Naive thymus-derived CD4-positive, alpha-beta T cell (primary cell): Measurements from ENCODE around the gene SKAP1. TPM values are rescaled to one million over a fixed set of nuclear protein-coding genes. Genes with fewer than 3 reads are reported as not detected.
"Not testable (repeated sequence)": the region's sequence is repeated elsewhere in the genome, so short reads cannot be mapped to it uniquely, and the experiment has no call there.

Experiments
- ATAC-seq: fragments of 150-1000 bp; cut with Tn5 transposase; 2 replicates; pipeline ENCODE4 v1.10.0; 2021; ENCODE audit warnings: mild to moderate bottlenecking, moderate library complexity
- CTCF ChIA-PET: fragments of 350-600 bp; sonication (Branson Sonifier 250); formaldehyde crosslinking; loops from one replicate; lab custom pipeline; 2021; ENCODE audit warnings: antibody characterized with exemption; lab: Charles Lee
- POLR2A ChIA-PET: fragments of 350-600 bp; sonication (Branson Sonifier 250); formaldehyde crosslinking; loops from one replicate; lab custom pipeline; 2021; ENCODE audit warnings: antibody characterized with exemption, inconsistent platforms; lab: Charles Lee
- DNase-seq, 9 donors: peaks; one replicate each; pipeline versions ENCODE4 v3.0.0 to v3.0.0-alpha.2; 2020 to 2022; ENCODE audit warnings: mixed read lengths in 1 of 9
- H3K27ac ChIP-seq: one replicate; pipeline ENCODE4 v1.7.0; 2013; ENCODE audit warnings: mild to moderate bottlenecking, low read depth, low read length, moderate library complexity
- H3K27me3 ChIP-seq, 2 donors: one replicate each; pipeline ENCODE4 v1.7.0; 2013; ENCODE audit warnings: low read length in 2 of 2, mild to moderate bottlenecking in 2 of 2, moderate library complexity in 2 of 2; ENCODE audit not compliant: control insufficient read depth in 2 of 2, insufficient read depth in 2 of 2
- H3K36me3 ChIP-seq, 3 experiments: 1 replicate in 2 of 3; 2 replicates in 1 of 3; pipeline ENCODE4 v1.7.0; 2013; ENCODE audit warnings: low read length in 3 of 3, mild to moderate bottlenecking in 3 of 3, moderate library complexity in 1 of 3; ENCODE audit not compliant: insufficient read depth in 3 of 3, control insufficient read depth in 2 of 3
- H3K4me1 ChIP-seq, 2 donors: one replicate each; pipeline ENCODE4 v1.7.0; 2013; ENCODE audit warnings: low read length in 2 of 2, mild to moderate bottlenecking in 2 of 2, moderate library complexity in 1 of 2; ENCODE audit not compliant: control insufficient read depth in 2 of 2, insufficient read depth in 2 of 2
- H3K4me3 ChIP-seq: 2 replicates; pipeline ENCODE4 v1.7.0; 2013; ENCODE audit warnings: mild to moderate bottlenecking, low read length
- H3K9me3 ChIP-seq, 3 experiments: 1 replicate in 2 of 3; 2 replicates in 1 of 3; pipeline ENCODE4 v1.7.0; 2013; ENCODE audit warnings: low read length in 3 of 3; ENCODE audit not compliant: control insufficient read depth in 2 of 3
- H3K27ac Mint-ChIP-seq, 9 donors: one replicate each; pipeline ENCODE4 v1.8.0; 2020 to 2022; ENCODE audit warnings: mixed read lengths in 9 of 9, mild to moderate bottlenecking in 8 of 9, moderate library complexity in 5 of 9, inconsistent platforms in 2 of 9
- H3K27me3 Mint-ChIP-seq, 5 donors: one replicate each; pipeline ENCODE4 v1.8.0; 2021 to 2022; ENCODE audit warnings: mixed read lengths in 5 of 5, mild to moderate bottlenecking in 1 of 5
- H3K36me3 Mint-ChIP-seq, 5 donors: one replicate each; pipeline ENCODE4 v1.8.0; 2020 to 2022; ENCODE audit warnings: mixed read lengths in 5 of 5, mild to moderate bottlenecking in 3 of 5, inconsistent platforms in 1 of 5
- H3K4me1 Mint-ChIP-seq, 7 donors: one replicate each; pipeline ENCODE4 v1.8.0; 2020 to 2022; ENCODE audit warnings: mixed read lengths in 7 of 7, mild to moderate bottlenecking in 3 of 7, inconsistent platforms in 1 of 7
- H3K4me3 Mint-ChIP-seq, 10 donors: one replicate each; pipeline ENCODE4 v1.8.0; 2020 to 2022; ENCODE audit warnings: mild to moderate bottlenecking in 10 of 10, mixed read lengths in 10 of 10, moderate library complexity in 6 of 10, inconsistent platforms in 2 of 10
- H3K9me3 Mint-ChIP-seq, 11 donors: one replicate each; pipeline ENCODE4 v1.8.0; 2020 to 2022; ENCODE audit warnings: mixed read lengths in 11 of 11, mild to moderate bottlenecking in 4 of 11, inconsistent platforms in 1 of 11, moderate library complexity in 1 of 11
- intact Hi-C, 2 donors: fragments of 100-400 bp; cut with micrococcal nuclease; formaldehyde crosslinking; loops; one replicate each; pipeline ENCODE4 v1.15.1; 2023
- polyA plus RNA-seq, 2 donors: library from polyadenylated mRNA; unstranded; fragments of 300-500 nt; fragmentation: Illumina TruSeq; gene quantifications; one replicate each; pipeline ENCODE4 v1.2.3, GENCODE V29; 2021
- total RNA-seq, 6 experiments: library from RNA in 5 of 6; stranded (reverse) in 5 of 6; gene quantifications; 1 replicate in 5 of 6; 2 replicates in 1 of 6; pipeline ENCODE4 v1.2.3 and lab custom pipeline; 2021 to 2026

The SKAP1 gene
- total and polyA plus RNA-seq, 7 experiments from 2014 or later, result 99.3 to 289 (median 109) TPM

DNA sequence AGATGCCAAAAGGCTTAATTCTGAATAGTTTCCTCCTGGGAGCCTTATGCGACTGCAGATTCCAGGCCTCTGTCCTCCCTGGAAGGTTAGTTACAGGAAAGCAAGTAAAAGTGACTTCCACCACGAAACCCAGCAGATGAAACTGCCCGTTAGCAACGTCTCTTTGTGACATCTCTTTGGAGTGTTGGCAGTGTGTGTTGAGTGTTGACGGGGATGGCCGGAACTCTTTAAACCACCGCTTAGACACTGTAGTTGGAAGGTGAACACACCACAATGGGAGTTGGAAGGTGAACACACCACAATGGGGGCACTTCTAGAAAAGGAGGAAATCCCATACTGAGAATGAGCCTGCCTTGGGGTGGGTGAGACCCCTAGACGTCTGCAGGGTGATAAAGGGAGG, 858 bp downstream of the SKAP1 start:
- Mint-ChIP-seq H3K4me1 (peaks cover 47 to 92% (median 75%) of the 10 kb centered on the region in 7 donors), H3K27me3 (no peaks in the 10 kb centered on the region), H3K9me3 (no peaks in the 10 kb centered on the region), H3K27ac (peak overlapping the region; percentile 91 to 99 (median 98)), H3K36me3 (peaks cover 0 to 26% (median 4%) of the 10 kb centered on the region in 5 donors), H3K4me3 (peak overlapping the region; percentile 90 to 100 (median 98))
- H3K9me3 ChIP-seq, result no peaks in the 10 kb centered on the region
- peak in 4 of 9 donors; percentile 33 to 49 (median 40) for DNase-seq
- intact Hi-C loops, result loop anchor here (1.0 to 5.0 kb wide), 5 partner anchors 12 to 382 kb away; partner anchors contain the start of gene NFE2L1 (in 1 of the 2)
- no peaks in the 10 kb centered on the region for H3K27me3 ChIP-seq
- H3K36me3 ChIP-seq, result peaks cover 0 to 7% (median 0%) of the 10 kb centered on the region in 3 experiments
- ATAC-seq, result peak; percentile 43
- peak overlapping the region; percentile 97 for H3K27ac ChIP-seq
- ChIA-PET CTCF (no interaction called here), POLR2A (interaction anchor here (0.6 to 2.7 kb wide), 7 partner anchors 8 to 380 kb away, joined by 3 to 36 read pairs (median 4); no protein-coding TSS in a partner anchor)
- H3K4me3 ChIP-seq, result peak overlapping the region; percentile 92
- peaks cover 36 to 52% of the 10 kb centered on the region in 2 donors for H3K4me1 ChIP-seq

DNA sequence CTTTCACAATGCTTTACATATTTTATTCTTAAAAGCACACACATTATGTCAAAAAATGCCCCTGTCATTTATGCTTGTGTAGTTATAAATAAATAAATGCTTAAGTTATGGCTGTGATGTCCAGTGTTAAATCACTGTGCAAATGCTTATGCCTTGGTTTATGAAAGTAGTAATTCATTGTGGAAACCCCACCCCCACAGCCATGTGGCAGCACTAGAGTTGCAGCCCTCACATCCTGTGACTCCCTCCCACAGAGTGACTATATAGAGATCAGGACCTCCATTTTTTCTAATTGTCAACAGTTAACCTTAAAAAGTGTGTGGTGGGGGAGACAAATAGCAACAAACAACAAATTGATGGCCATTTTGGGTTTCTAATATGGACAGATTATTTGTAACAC, 2.4 kb downstream of the SKAP1 start:
- CTCF ChIA-PET, result interaction anchor here (1.0 to 1.4 kb wide), 6 partner anchors 12 to 36 kb away, joined by 3 to 7 read pairs (median 4); no protein-coding TSS in a partner anchor
- Mint-ChIP-seq H3K9me3 (no peaks in the 10 kb centered on the region), H3K4me3 (peak overlapping the region; percentile 90 to 100 (median 98)), H3K27me3 (no peaks in the 10 kb centered on the region), H3K27ac (peak overlapping the region; percentile 91 to 99 (median 98)), H3K36me3 (peaks cover 0 to 28% (median 7%) of the 10 kb centered on the region in 5 donors), H3K4me1 (peaks cover 52 to 91% (median 74%) of the 10 kb centered on the region in 7 donors)
- ATAC-seq (peak; percentile 81), DNase-seq (peak in 8 of 9 donors; percentile 55 to 77 (median 66))
- peaks cover 0 to 7% (median 0%) of the 10 kb centered on the region in 3 experiments for H3K36me3 ChIP-seq
- POLR2A ChIA-PET, result interaction anchor here (1.1 to 2.7 kb wide), 7 partner anchors 8 to 27 kb away, joined by 3 to 36 read pairs (median 7); no protein-coding TSS in a partner anchor
- intact Hi-C loops, result loop anchor here (1.0 to 5.0 kb wide), 4 partner anchors 15 to 380 kb away; partner anchors contain the start of gene NFE2L1 (in 1 of the 2)
- no peaks in the 10 kb centered on the region for H3K27me3 ChIP-seq
- peak overlapping the region; percentile 97 for H3K27ac ChIP-seq
- H3K9me3 ChIP-seq, result no peaks in the 10 kb centered on the region
- peak overlapping the region; percentile 92 for H3K4me3 ChIP-seq
- H3K4me1 ChIP-seq, result peaks cover 36 to 47% of the 10 kb centered on the region in 2 donors

DNA sequence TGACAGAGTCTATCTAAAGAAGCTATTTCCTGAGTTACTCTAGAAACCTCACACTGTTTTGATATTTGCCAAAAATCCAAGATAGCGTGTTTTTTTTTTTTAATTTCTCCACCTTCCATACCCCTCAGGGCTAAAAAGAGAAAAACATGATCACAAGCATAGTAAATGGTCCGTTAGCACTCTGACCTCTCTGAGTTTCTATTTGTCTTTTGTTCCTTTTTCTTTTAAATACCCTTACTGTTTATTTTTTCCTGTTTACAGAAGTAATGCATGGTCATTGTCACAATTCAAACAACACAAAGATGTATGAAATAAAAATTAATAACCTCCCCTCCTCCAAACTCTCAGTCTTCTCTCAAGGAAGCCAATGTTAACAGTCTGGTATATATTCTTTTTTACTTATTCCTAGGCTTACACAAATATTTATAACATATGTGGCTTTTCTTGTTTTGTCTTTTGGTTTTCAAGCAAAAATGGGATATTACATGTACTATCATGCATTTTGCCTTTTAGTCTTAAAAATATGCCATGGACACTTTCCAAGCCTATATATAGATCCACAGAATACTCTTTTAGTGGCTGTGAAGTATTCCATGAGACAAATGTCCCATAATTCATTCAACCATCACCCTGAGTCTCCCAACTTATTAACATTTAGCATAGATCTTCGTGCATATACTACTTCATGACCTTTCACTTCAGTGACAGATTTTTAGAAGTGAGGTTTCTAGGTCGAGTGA, 3.1 kb downstream of the SKAP1 start:
- Mint-ChIP-seq H3K9me3 (no peaks in the 10 kb centered on the region), H3K36me3 (peaks cover 0 to 28% (median 7%) of the 10 kb centered on the region in 5 donors), H3K27me3 (no peaks in the 10 kb centered on the region), H3K4me3 (peak overlapping the region; percentile 69 to 100 (median 95)), H3K4me1 (peaks cover 51 to 91% (median 76%) of the 10 kb centered on the region in 7 donors), H3K27ac (peak overlapping the region; percentile 75 to 99 (median 87))
- Histone ChIP-seq H3K4me1 (peaks cover 36 to 52% of the 10 kb centered on the region in 2 donors), H3K4me3 (peak overlapping the region; percentile 92), H3K27ac (peak overlapping the region; percentile 97), H3K9me3 (no peaks in the 10 kb centered on the region), H3K36me3 (peaks cover 0 to 7% (median 0%) of the 10 kb centered on the region in 3 experiments), H3K27me3 (no peaks in the 10 kb centered on the region)
- DNase-seq (no peak), ATAC-seq (no peak)
- ChIA-PET CTCF (interaction anchor here (0.6 kb wide), 1 partner anchor 28 kb away, joined by 3 read pairs; no protein-coding TSS in a partner anchor), POLR2A (interaction anchor here (0.5 to 2.2 kb wide), 4 partner anchors 12 to 51 kb away, joined by 3 to 4 read pairs (median 3); no protein-coding TSS in a partner anchor)
- intact Hi-C loops, result loop anchor here (1.0 to 5.0 kb wide), 4 partner anchors 14 to 380 kb away; partner anchors contain the start of gene NFE2L1 (in 1 of the 2)

DNA sequence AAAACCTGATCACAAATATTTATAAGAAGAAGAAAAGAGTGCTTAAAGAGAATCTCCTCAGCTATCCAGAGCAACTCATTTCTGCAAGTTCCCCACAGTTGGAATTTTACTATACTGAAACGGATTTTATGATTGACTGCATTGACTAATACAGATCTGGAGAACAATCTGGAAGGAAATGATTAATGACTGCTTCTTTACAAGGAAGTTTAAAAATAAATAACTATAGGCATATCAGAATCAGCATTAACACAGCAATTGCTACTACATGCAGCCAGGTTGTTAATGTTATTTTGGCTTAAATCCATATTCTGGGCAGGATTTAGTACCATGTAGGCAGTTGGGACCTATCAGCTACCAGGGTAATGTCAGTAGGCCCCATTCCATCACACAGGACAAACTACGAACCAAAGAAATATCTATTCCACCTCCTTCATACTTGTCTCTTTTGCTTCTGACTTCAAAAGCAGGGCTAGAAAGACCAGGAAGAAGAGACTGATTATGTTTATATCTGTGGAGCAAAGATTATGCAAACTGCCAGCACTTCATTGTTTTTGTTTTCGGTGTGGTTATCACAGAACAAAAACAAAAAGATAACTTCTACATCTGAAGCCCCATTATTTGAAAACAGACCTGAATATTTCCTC, 3.9 kb downstream of the SKAP1 start:
- peaks cover 52 to 90% (median 75%) of the 10 kb centered on the region in 7 donors for H3K4me1 Mint-ChIP-seq
- H3K9me3 Mint-ChIP-seq, result no peaks in the 10 kb centered on the region
- POLR2A ChIA-PET, result interaction anchor here (0.5 to 2.2 kb wide), 6 partner anchors 11 to 50 kb away, joined by 3 to 4 read pairs (median 3); no protein-coding TSS in a partner anchor
- Histone ChIP-seq H3K27ac (peak overlapping the region; percentile 97), H3K4me3 (peak overlapping the region; percentile 92), H3K36me3 (peaks cover 0 to 7% (median 0%) of the 10 kb centered on the region in 3 experiments), H3K9me3 (no peaks in the 10 kb centered on the region), H3K27me3 (no peaks in the 10 kb centered on the region), H3K4me1 (peaks cover 36 to 52% of the 10 kb centered on the region in 2 donors)
- H3K27me3 Mint-ChIP-seq, result no peaks in the 10 kb centered on the region
- CTCF ChIA-PET, result interaction anchor here (0.6 to 1.1 kb wide), 2 partner anchors 27 to 29 kb away, joined by 3 read pairs; no protein-coding TSS in a partner anchor
- H3K4me3 Mint-ChIP-seq, result peak overlapping the region; percentile 69 to 100 (median 95)
- no peak for DNase-seq
- intact Hi-C loops, result loop anchor here (2.0 to 5.0 kb wide), 3 partner anchors 13 to 379 kb away; partner anchors contain the start of gene NFE2L1 (in 1 of the 2)
- peak overlapping the region; percentile 75 to 99 (median 87) for H3K27ac Mint-ChIP-seq
- no peak for ATAC-seq
- peaks cover 0 to 28% (median 7%) of the 10 kb centered on the region in 5 donors for H3K36me3 Mint-ChIP-seq

DNA sequence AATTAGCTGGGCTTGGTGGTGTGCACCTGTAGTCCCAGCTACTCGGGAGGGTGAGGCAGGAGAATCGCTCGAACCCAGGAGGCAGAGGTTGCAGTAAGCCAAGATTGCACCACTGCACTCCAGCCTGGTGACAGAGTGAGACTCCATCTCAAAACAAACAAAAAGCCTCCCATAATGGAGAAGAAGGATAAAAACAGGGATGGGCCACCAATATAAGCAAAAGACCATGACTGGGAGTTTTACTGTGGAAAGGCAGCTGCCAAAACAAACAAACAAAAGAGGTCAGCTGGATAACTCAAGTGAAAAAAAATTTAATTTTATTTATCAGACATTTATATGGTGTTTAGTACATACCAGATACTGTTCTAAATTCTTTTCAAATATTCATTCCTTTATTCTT, 8.0 kb downstream of the SKAP1 start:
- H3K36me3 ChIP-seq, H3K27me3 ChIP-seq, H3K9me3 ChIP-seq, H3K27ac ChIP-seq, ATAC-seq, H3K9me3 Mint-ChIP-seq, CTCF ChIA-PET, intact Hi-C loops, H3K4me3 ChIP-seq, DNase-seq, H3K27me3 Mint-ChIP-seq: not testable (repeated sequence)
- H3K4me1 ChIP-seq, result peaks cover 38 to 58% of the 10 kb centered on the region in 2 donors
- H3K36me3 Mint-ChIP-seq, result peaks cover 0 to 20% (median 5%) of the 10 kb centered on the region in 5 donors
- H3K4me3 Mint-ChIP-seq, result peak overlapping the region in 4 of 10 donors; percentile 16 to 90 (median 27)
- POLR2A ChIA-PET, result interaction anchor here (0.5 to 2.1 kb wide), 4 partner anchors 12 to 54 kb away, joined by 3 to 5 read pairs (median 4); no protein-coding TSS in a partner anchor
- peaks cover 44 to 99% (median 76%) of the 10 kb centered on the region in 7 donors for H3K4me1 Mint-ChIP-seq
- H3K27ac Mint-ChIP-seq, result peak overlapping the region in 3 of 9 donors; percentile 39 to 89 (median 51)
